ENCODE measurements around the gene SCYL2.
"Not testable (repeated sequence)": the region's sequence is repeated elsewhere in the genome, so short reads cannot be mapped to it uniquely, and the experiment has no call there.

The SCYL2 gene

DNA sequence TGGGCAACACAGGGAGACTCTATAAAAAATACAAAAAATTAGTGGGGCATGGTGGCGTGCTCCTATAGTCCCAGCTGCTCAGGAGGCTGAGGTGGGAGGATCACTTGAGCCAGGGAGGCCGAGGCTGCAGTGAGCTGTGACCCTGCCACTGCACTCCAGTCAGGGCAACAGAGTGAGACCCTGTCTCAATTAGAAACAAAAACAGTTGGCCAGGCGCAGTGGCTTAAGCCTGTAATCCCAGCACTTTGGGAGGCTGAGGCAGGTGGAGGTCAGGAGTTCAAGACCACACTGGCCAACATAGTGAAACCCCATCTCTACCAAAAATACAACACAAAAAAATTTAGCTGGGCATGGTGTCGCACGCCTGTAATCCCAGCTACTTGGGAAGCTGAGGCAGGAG is 1.9 kb upstream of the SCYL2 start:
- not testable (repeated sequence) for DNase-seq

DNA sequence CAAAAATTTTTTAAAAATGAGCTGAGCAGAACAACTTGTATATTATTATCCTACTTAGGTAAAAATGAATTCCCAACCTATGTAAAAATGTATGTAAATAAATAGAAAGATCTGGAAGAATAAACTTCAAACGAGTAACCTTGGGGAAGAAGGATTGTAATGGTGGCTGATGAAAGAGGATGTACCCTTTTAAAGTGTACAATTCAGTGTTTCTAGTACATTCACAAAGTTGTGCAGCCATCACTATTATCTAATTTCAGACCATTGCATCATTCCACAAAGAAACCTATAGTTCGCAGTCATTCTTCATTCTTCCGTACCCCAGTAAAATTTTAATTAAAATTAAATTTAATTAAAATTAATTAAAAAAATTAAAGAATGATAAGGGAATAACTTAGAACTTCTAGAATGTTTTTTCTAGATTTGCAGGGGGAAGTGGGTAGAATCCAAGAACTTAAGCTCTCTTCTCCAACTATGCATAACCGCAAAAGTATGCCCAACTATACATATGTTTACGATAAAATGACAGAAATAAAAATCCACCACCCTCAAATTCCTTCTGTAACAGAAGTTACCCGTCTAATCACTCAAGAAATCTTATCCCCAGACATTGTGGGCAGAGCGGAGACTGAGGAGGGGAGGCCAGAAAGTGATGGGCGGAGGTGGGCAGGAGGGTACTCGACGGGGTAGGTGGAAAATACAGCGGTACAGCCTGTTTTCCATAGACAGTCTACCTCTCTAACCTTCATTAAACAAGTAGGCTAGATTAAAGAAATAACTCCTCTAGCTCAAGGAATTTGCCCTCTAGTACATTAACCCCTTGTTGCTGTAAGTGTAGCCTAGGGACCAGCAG is 1.0 kb upstream of the SCYL2 start:
- DNase-seq: peak in 1 of 2 donors; percentile 3

DNA sequence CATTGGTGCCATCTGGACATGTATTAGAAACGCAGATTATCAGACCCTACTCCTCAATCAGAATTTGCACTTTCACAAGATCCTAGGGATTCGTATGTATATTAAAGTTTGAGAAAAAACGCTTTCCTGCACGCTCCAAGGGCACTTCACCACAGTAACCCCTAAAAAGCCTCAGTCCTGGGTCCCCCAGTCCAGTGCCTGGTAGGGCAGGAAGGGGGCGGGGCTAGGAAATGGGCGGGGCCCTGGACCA is 467 bp upstream of the SCYL2 start:
- peak in 1 of 2 donors; percentile 93 for DNase-seq

DNA sequence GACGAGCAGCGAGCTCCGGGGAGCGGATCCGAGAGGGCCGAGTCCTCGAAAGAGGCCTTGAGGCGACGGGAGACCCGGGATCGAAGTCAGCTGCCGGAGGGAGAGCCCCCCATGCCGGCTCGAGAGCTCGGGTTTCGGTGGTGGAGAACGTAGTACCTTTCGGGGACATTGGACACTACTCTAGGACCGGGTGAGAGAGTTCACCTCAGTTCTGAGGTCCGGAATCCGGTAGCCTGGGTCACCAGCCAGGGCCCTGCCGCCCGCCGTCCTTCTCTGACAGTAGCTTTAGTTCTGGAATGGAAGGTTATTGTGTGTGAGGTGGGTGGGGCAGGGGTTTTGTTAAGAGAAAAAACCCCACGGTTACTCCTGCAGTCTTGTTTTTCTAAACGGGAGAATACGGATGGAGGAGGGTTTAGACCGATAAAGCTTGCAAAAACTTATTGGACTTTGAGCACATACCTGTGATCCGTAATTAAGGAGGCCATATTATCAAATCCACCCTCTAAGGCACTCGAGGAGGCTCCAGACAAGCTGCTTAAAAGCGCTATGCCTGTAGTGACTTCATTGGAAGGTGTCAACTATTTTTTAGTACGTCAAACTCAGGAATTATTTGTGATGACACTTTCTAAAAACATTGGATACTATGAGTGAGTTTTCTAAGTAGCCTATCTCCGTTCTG is 765 bp downstream of the SCYL2 start:
- peak in 1 of 2 donors; percentile 44 for DNase-seq

DNA sequence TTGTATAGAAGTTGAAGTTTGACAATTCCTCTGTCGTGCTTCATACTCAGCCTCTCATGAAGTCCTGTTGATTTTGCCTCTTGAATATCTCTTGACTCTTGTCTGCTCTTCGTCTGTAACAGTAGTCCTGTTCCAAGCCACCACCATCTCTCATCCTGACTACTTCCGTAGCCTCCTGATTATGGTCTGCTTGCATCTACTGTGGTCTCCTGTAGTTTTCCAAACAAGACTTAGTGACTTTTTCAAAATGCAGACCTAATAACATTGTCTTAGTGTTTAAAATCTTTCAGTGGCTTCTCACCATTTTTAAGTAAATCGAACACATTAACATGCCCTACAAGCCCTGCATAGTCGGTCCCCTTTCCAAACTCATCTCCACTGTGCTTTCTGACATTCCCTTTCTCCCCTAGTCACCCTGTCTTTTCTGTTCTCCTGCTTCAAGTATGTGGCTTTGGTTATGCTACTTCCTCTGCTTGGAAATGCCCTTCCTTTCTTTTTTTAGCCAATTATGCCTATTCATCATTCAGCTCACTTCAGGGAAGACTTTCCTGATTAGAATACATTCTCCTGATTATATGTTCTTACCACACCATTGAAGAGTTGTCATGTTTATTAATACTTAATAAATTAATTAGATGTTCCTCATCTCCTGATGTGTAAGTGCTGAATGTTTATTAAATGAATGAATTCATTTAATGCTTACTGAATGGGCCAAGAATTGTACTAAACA is 2.0 kb downstream of the SCYL2 start:
- no peak for DNase-seq

DNA sequence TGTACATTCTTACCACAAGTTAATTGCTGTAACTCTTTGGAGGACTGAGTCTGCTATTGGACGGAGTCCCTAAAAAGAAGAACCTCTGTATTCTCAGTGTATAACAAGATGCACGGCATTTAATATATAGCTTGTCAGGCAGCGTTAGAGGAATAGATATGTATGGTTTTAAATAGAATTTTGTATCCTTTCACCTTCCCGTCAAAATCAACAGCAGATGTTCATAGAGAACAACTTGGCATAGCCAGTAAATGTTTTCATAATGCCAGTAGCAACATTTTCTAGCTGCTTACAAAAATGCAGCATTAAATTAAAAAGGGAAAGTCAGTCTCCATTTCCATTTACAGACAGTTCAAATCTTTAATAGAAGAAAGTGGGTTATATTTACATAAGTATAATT is 6.8 kb downstream of the SCYL2 start:
- no peak for DNase-seq

DNA sequence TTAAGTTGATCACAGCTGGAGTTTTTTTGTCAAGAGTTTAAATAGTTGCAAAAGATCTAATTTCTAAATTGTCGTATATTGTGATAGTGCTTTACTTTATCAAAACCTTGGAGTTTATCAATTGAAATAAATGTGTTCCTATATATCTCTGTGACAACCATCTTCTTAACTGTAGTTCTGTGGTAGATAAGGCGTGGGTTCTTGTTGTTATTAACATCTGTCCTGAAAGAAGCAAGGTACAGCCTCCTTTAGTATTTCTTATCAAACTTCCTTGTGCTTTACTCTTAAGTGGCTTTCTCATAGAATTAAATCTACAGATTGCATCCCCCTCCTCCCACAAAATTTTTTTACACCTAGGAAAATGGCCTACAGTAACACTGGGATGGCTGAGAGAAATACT is 7.3 kb downstream of the SCYL2 start:
- no peak for DNase-seq

DNA sequence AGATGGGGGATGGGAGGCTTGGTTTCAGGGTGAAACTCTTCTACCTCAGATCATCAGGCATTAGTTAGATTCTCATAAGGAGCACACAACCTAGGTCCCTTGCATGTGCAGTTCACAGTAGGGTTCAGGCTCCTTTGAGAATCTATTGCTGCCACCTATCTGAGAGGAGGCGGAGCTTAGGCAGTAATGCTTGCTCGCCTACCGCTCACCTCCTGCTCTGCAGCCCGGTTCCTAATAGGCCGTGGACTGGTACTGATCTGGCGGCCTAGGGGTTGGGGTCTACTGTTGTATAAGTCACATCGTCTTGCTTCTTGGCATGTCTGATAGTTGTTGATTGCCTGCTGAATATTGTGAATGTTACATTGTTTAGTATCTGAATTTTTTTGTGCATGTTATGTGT is 12.2 kb downstream of the SCYL2 start:
- no peak for DNase-seq

DNA sequence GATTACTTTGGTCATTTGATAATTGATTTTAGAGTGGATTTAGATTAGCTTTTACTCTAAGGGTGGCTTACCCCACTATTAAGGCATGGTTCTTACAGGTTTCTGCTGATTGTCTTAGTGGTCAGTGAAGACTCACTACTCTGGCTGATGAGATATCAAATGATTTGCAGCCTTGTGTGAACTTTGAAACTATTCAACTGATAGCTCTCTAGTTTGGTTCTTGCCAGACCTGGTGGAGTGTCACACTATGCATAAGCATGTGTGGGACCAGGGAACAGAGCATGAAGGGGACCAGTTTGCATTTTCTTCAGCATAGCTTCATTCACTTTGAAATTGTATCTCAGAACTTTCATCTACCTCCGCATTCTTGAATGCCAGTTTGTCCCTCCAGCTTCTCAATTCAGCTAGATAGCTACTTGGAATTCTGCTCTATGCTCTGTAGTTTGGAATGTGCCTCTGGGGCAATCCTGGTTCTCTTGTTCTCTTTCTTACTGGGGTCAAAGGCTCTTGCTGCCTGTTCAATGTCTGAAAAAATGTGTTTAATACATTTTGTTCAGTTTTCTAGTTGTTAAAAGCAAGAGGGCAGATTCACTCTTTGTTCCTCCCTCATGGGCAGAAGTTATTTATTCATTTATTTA is 12.7 kb downstream of the SCYL2 start:
- no peak for DNase-seq

DNA sequence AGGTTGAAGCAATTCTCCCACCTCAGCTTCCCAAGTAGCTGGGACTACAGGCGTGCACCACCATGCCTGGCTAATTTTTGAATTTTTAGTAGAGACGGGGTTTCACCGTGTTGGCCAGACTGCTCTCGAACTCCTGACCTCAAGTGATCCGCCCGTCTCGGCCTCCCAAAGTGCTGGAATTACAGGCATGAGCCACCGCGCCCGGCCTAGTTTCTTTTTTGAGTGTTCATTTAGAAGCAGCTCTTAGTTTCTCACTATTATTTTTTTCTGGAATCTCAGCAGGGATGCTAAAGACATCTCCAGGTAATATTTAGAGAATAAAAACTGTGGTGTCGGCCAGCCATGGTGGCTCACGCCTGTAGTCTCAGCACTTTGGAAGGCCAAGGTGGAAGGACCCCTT is 17.6 kb downstream of the SCYL2 start:
- not testable (repeated sequence) for DNase-seq

DNA sequence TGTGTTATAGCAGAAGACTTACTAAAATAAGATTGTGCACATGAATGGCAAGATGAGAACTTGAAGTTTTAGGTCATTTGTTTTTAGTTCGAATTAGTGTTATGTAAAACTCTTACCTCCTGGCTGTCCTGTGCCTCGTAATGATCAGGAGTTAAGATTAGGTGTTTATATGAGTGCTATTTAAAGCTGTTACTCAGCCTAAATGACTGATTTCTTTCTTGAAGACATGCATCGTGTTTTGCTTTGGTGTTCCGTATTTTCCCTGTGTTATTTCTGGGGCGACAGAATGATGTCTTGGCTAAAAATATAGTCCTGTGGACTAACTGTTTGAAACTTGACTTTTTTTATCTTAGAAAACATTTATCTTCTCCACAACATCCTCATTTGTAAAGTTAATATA is 22.1 kb downstream of the SCYL2 start:
- DNase-seq: no peak

DNA sequence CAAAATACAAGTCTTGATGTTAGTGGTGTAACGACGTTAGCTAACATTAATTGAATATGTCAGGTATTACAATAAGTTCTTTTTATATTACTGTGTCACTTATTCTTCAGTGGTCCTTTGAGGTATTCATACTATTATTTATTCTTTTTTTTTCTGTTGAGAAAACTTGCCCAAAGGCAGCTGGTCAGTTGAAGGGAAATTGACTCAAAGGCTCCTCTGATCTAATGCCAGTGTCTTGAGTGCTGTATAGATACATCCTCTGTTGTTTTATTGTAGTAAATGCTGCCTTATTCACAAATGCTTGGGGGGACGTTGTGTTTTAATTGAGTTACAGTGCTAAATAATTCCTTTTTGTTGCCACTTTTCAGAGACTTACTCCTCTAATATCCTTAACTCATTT is 23.0 kb downstream of the SCYL2 start:
- no peak for DNase-seq

DNA sequence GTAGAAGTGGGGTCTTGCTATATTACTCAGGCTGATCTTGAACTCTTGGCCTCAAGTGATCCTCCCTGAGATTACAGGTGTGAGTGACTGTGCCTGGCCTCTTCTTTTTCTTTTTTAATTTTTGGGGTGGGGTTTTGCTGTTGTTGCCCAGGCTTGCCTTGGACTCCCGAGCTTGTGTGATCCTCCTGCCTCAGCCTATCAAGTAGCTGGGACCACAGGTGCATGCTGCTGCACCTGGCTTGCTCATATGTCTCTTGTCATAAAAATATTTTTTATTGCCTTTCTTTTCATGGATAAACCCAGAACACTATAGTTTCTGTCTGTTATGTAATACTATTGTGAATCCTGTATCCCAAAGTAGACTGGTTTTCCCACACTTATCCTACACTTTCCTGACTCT is 26.0 kb downstream of the SCYL2 start:
- DNase-seq: no peak

DNA sequence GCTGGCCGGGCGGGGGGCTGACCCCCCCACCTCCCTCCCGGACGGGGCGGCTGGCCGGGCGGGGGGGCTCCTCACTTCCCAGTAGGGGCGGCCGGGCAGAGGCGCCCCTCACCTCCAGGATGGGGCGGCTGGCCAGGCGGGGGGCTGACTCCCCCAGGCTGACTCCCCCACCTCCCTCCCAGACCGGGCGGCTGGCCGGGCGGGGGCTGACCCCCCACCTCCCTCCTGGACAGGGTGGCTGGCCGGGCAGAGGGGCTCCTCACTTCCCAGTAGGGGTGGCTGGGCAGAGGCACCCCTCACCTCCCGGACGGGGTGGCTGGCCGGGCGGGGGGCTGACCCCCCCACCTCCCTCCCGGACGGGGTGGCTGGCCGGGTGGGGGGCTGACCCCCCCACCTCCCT is 27.4 kb downstream of the SCYL2 start:
- DNase-seq: not testable (repeated sequence)

DNA sequence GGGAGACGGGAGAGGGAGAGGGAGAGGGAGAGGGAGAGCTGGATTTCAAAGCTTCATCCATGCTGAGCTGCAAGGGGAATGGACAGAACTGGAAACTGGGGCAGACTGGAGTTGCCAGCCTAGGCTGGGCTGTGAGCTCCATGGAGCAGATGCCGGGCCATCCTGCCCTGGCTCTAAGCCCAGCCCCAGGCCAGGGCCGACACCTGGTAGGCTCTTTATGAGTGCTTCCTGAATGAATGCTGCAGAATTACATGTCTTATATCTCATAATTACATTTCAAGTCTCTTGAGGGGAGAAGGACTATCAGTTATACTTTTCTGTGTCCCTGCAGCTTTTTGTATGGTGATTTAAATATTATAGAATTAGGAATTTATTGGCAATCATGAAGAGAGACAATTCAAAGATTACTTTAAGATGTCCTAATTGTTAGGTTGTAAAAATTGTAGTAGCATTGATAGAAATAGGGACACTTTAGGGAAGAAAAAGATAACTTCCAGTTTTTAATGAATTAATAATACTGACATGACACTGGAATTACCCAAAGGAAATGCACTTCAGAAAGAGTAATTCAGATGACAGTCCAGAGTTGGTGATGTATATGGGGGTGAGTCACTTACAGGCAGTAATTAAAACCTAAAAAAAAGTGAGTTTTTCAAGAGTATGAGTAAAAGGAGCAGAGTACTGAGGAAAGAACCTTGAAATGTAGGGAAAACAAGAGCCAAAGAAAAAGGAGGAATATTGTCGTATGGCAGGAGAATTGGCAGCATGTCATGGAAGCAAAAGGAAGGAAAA is 29.0 kb downstream of the SCYL2 start:
- DNase-seq: no peak

DNA sequence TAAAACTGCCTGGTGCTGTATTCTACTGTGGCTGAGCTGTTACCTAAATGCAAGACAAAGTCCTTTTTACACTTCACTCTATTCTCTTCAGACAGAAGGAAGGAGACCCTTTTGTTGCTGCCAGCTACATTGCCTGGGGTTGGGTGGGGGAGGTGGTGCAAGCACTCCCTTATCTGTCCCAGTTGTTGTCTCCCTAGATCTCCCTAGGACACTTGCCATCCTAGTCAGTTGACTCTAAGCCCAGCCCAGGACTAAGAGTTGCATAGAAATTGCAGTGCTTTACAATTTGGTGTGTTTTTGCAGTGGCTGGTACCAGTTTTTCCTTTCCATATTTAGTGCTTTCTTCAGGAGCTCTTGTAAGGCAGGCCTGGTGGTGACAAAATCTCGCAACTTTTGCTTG is 35.1 kb downstream of the SCYL2 start:
- DNase-seq: no peak

DNA sequence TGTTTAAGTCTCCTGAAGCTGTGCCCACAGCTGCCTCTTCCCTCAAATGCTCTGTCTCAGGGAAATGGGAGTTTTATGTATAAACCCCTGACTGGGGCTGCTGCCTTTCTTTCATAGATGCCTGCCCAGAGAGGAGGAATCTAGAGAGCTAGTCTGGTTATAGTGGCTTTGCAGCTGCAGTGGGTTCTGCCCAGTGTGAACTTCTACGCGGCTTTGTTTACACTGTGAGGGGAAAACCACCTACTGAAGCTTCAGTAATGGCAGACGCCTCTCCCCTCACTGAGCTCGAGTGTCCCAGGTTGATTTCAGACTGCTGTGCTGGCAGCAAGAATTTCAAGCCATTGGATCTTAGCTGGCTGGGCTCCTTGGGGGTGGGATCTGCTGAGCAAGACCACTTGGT is 36.9 kb downstream of the SCYL2 start:
- no peak for DNase-seq

DNA sequence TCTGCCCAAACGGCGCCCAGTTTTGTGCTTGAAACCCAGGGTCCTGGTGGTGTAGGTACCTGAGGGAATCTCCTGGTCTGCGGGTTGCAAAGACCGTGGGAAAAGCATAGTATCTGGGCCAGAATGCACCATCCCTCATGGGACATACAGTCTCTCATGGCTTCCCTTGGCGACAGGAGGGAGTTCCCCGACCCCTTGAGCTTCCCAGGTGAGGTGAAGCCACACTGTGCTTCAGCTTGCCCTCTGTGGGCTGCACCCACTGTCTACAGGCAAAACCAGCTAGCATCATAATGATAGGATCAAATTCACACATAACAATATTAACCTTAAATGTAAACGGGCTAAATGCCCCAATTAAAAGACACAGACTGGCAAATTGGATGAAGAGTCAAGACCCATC is 37.4 kb downstream of the SCYL2 start:
- not testable (repeated sequence) for DNase-seq

DNA sequence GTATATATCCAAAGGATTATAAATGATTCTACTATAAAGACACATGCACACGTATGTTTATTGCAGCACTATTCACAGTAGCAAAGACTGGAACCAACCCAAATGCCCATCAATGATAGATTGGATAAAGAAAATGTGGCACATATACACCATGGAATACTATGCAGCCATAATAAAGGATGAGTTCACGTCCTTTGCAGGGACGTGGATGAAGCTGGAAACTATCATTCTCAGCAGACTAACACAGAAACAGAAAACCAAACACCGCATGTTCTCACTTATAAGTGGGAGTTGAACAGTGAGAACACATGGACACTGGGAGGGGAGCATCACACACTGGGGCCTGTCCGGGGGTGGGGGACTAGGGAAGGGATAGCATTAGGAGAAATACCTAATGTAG is 41.2 kb downstream of the SCYL2 start:
- DNase-seq: not testable (repeated sequence)

DNA sequence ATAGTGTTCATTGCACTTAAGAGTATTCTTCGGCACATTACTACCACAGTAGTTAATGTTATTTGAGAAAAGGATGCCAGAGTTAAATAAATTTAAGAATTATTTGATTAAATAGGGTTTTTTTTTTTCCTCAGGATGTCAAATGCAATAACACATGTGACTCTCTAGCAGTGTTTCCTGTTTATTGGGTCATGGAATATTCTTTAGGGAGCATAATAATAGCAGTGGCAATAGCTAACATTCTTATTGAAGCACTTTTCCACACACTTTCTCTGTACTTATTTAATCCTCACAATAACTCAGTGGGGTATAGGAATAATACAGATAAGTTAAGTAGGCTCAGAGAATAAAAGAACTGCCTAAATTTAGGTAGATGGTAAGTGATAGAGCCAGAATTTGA is 44.3 kb downstream of the SCYL2 start:
- no peak for DNase-seq

DNA sequence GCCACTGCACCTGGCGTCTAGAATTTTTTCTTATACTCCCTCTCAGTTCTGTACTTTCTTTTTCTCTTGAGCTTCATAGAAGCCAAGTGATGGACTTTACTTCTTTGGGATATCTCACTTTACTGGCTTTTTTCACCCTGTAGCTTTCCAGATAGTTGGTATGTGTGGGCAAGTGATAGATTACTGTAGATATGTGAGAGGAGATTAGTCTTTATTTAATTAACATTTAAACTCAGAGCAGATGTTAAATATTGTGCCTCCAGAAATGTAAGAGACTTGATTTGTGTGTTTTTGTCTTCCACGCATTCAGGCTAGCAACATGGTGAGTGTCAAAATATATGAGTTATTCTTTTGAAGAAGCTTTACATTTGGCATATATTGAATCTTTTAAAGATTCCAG is 50.4 kb downstream of the SCYL2 start:
- DNase-seq: no peak

DNA sequence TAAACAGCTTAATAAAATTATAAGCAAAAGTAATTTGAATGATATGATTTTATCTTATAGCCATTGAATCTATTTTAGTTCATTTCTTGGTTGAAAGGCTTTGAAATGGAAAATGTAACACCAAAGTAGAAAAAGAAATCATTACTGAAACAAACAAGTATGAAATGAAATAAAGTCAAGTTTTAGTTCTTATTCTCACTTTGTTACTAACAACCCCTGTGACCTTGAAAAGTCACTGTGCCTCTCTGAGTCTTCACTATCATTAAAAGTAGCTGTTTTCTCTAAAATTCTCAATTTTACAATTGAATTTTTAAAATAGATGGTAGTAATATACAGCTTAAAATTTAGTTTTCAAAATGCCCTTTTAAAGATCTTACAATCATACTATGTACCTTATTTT is 57.5 kb downstream of the SCYL2 start:
- DNase-seq: no peak

DNA sequence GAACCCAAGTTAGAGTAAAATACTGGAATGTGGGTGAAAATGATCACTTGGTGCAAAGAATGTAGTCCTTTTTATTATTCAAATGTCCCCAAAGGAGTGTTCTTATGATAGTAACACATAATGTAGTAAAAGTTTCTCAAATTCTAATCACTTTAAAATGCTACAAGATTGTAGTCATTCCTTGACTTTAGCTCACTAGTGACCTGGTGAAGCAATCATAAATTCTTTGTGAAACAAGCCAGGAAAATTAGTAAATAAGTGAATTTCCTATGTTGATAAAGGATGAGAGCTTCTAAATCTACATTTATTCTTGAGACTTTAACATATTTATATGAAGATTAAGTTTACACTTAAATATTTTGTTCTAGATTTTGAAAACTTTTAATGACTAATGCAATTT is 59.2 kb downstream of the SCYL2 start:
- no peak for DNase-seq

Data from CD4-positive, alpha-beta T cell treated with Interferon alpha-2 for 1 hour (primary cell).